Osteocyte (in vitro differentiated cells): ENCODE measurements around the gene MOB3B. TPM values are rescaled to one million over a fixed set of nuclear protein-coding genes. Genes with fewer than 3 reads are reported as not detected.
"Not testable (repeated sequence)": the region's sequence is repeated elsewhere in the genome, so short reads cannot be mapped to it uniquely, and the experiment has no call there.

Experiments used
- DNase-seq: peaks from one replicate; pipeline ENCODE4 v3.0.0; 2021; ENCODE audit warnings: mixed read lengths; ENCODE audit not compliant: unreplicated experiment; ENCODE audit errors: extremely low spot score
- H3K27ac Mint-ChIP-seq: one replicate; pipeline ENCODE4 v1.8.0; 2021; ENCODE audit warnings: mild to moderate bottlenecking, mixed read lengths; ENCODE audit not compliant: unreplicated experiment
- H3K27me3 Mint-ChIP-seq: one replicate; pipeline ENCODE4 v1.8.0; 2021; ENCODE audit warnings: mixed read lengths; ENCODE audit not compliant: unreplicated experiment
- H3K36me3 Mint-ChIP-seq: one replicate; pipeline ENCODE4 v1.8.0; 2021; ENCODE audit warnings: mixed read lengths; ENCODE audit not compliant: unreplicated experiment
- H3K4me1 Mint-ChIP-seq: one replicate; pipeline ENCODE4 v1.8.0; 2021; ENCODE audit warnings: mixed read lengths; ENCODE audit not compliant: unreplicated experiment
- H3K4me3 Mint-ChIP-seq: one replicate; pipeline ENCODE4 v1.8.0; 2021; ENCODE audit warnings: mild to moderate bottlenecking, moderate library complexity, mixed read lengths; ENCODE audit not compliant: unreplicated experiment
- H3K9me3 Mint-ChIP-seq: one replicate; pipeline ENCODE4 v1.8.0; 2021; ENCODE audit warnings: mixed read lengths; ENCODE audit not compliant: unreplicated experiment
- CTCF ChIP-seq: fragments of 200-600 bp; sonication (generic); IDR thresholded peaks from 2 replicates; pipeline ENCODE4 v1.5.0; 2021; ENCODE audit warnings: antibody characterized with exemption, mild to moderate bottlenecking, moderate library complexity
- total RNA-seq: library from RNA; stranded (reverse); gene quantifications from 2 replicates; pipeline ENCODE4 v1.2.1, GENCODE V29; 2021

MOB3B gene
- total RNA-seq, 1 donor from 2014 or later: 7.6 TPM

GRCh38 chr9:27421577-27421976 lies 108.0 kb downstream of the MOB3B start:
- Mint-ChIP-seq H3K4me3 (no peak overlapping the region), H3K27ac (no peak overlapping the region)

GRCh38 chr9:27419558-27419957 lies 110.1 kb downstream of the MOB3B start:
- not testable (repeated sequence) for DNase-seq, H3K4me3 Mint-ChIP-seq, H3K27me3 Mint-ChIP-seq, H3K4me1 Mint-ChIP-seq, H3K36me3 Mint-ChIP-seq, H3K27ac Mint-ChIP-seq
- H3K9me3 Mint-ChIP-seq: peaks cover 15% of the 10 kb centered on the region

More at GRCh38 chr9:27421577-27421976, 108.0 kb downstream of the MOB3B start:
- Mint-ChIP-seq H3K9me3 (peaks cover 15% of the 10 kb centered on the region), H3K36me3 (peaks cover 2% of the 10 kb centered on the region), H3K27me3 (peaks cover 9% of the 10 kb centered on the region), H3K4me1 (peaks cover 4% of the 10 kb centered on the region)
- TF ChIP-seq CTCF: no peak
- DNase-seq: no peak

- H3K4me3 Mint-ChIP-seq: no peak overlapping the region
- peak overlapping the region; percentile 69 for H3K27ac Mint-ChIP-seq
- peaks cover 5% of the 10 kb centered on the region for H3K27me3 Mint-ChIP-seq
- DNase-seq: no peak
- peaks cover 9% of the 10 kb centered on the region for H3K9me3 Mint-ChIP-seq
- peaks cover 23% of the 10 kb centered on the region for H3K4me1 Mint-ChIP-seq
- TF ChIP-seq CTCF: no peak
- H3K36me3 Mint-ChIP-seq: no peaks in the 10 kb centered on the region
Observed at GRCh38 chr9:27414220-27414761, 115.3 kb downstream of the MOB3B start.

GRCh38 chr9:27413511-27414219 lies 115.9 kb downstream of the MOB3B start:
- Mint-ChIP-seq H3K4me1 (peaks cover 23% of the 10 kb centered on the region), H3K36me3 (no peaks in the 10 kb centered on the region), H3K27ac (peak overlapping the region; percentile 77), H3K9me3 (peaks cover 3% of the 10 kb centered on the region), H3K4me3 (peak overlapping the region; percentile 59), H3K27me3 (peaks cover 2% of the 10 kb centered on the region)
- TF ChIP-seq CTCF: no peak
- DNase-seq: no peak

GRCh38 chr9:27412963-27413362 lies 116.7 kb downstream of the MOB3B start:
- peak overlapping the region; percentile 59 for H3K4me3 Mint-ChIP-seq

More at GRCh38 chr9:27412963-27413362, 116.7 kb downstream of the MOB3B start:
- Mint-ChIP-seq H3K27ac (peak overlapping the region; percentile 77), H3K36me3 (no peaks in the 10 kb centered on the region), H3K9me3 (no peaks in the 10 kb centered on the region), H3K4me1 (peaks cover 25% of the 10 kb centered on the region), H3K27me3 (no peaks in the 10 kb centered on the region)
- no peak for TF ChIP-seq CTCF
- no peak for DNase-seq
